Measurements from ENCODE around the gene BCLAF1. TPM values are rescaled to one million over a fixed set of nuclear protein-coding genes. Genes with fewer than 3 reads are reported as not detected.

Gene BCLAF1
- polyA plus RNA-seq, 1 donor (not counting 4 experiments of a cell fraction or from before 2014, with no cell fraction given), result 80.3 TPM

- H3K27me3 ChIP-seq (ENCODE audit: control insufficient read depth, extremely low read depth, insufficient read depth, low read length), result no peaks in the 10 kb centered on the region
- H3K36me3 ChIP-seq (ENCODE audit: control insufficient read depth in 2 of 2, extremely low read depth in 1 of 2, insufficient read depth in 2 of 2, low read length in 2 of 2), result no peaks in the 10 kb centered on the region
- H2AFZ ChIP-seq (ENCODE audit: control insufficient read depth, low read length), result peak overlapping the region; percentile 7
- no peak overlapping the region for H3K27ac ChIP-seq (ENCODE audit: control insufficient read depth, insufficient read depth, low read length)
- peak overlapping the region; percentile 62 for H3K4me2 ChIP-seq (ENCODE audit: control insufficient read depth, extremely low read depth, insufficient read depth, low read depth, low read length)
- H4K20me1 ChIP-seq (ENCODE audit: control insufficient read depth, extremely low read depth, insufficient read depth, low read length), result no peaks in the 10 kb centered on the region
- H3K79me2 ChIP-seq (ENCODE audit: control insufficient read depth, insufficient read depth, low read length), result no peaks in the 10 kb centered on the region
- H3K4me3 ChIP-seq (ENCODE audit: control insufficient read depth in 2 of 3, extremely low read depth in 1 of 3, insufficient read depth in 2 of 3, low read depth in 1 of 3, low read length in 3 of 3), result peak overlapping the region in 2 of 3 experiments; percentile 16 to 36
- FAIRE-seq, result no peak
- dilution Hi-C loops (cut with MboI; ENCODE audit: extremely low pct_ligation_motif_present, low sequenced_read_pairs), result no loop called here
- TF ChIP-seq EZH2 (IDR thresholded peaks at IDR 0.05; ENCODE audit: low read length), result no peak
- TF ChIP-seq CTCF (optimal IDR thresholded peaks at IDR 0.05 in 1 of 3, IDR thresholded peaks at IDR 0.05 in 1 of 3, conservative IDR thresholded peaks at IDR 0.05 in 1 of 3; ENCODE audit: extremely low read depth in 1 of 3, insufficient read depth in 2 of 3, low read length in 3 of 3), result no peak
- H3K9me3 ChIP-seq (ENCODE audit: control insufficient read depth, low read depth, low read length), result no peaks in the 10 kb centered on the region
- H3K9me1 ChIP-seq (ENCODE audit: control insufficient read depth, extremely low read depth, insufficient read depth, low read length), result no peaks in the 10 kb centered on the region
- no peak for DNase-seq (ENCODE audit: low read depth, low spot score)
- no peak overlapping the region for H3K9ac ChIP-seq (ENCODE audit: control insufficient read depth, extremely low read depth, insufficient read depth, low read length)
- H3K4me1 ChIP-seq (ENCODE audit: control insufficient read depth, extremely low read depth, insufficient read depth, low read length), result no peaks in the 10 kb centered on the region
Measured at GRCh38 chr6:136226674-136227377, 62.8 kb downstream of the BCLAF1 start.

GRCh38 chr6:136226027-136226673 is 63.5 kb downstream of the BCLAF1 start:
- Histone ChIP-seq H3K9ac (ENCODE audit: control insufficient read depth, extremely low read depth, insufficient read depth, low read length) (no peak overlapping the region), H3K9me3 (ENCODE audit: control insufficient read depth, low read depth, low read length) (no peaks in the 10 kb centered on the region), H2AFZ (ENCODE audit: control insufficient read depth, low read length) (peak overlapping the region; percentile 7), H3K79me2 (ENCODE audit: control insufficient read depth, insufficient read depth, low read length) (no peaks in the 10 kb centered on the region), H3K4me2 (ENCODE audit: control insufficient read depth, extremely low read depth, insufficient read depth, low read depth, low read length) (peak overlapping the region; percentile 62), H3K27ac (ENCODE audit: control insufficient read depth, insufficient read depth, low read length) (no peak overlapping the region), H3K9me1 (ENCODE audit: control insufficient read depth, extremely low read depth, insufficient read depth, low read length) (no peaks in the 10 kb centered on the region), H3K27me3 (ENCODE audit: control insufficient read depth, extremely low read depth, insufficient read depth, low read length) (no peaks in the 10 kb centered on the region), H3K4me1 (ENCODE audit: control insufficient read depth, extremely low read depth, insufficient read depth, low read length) (no peaks in the 10 kb centered on the region), H3K36me3 (ENCODE audit: control insufficient read depth in 2 of 2, extremely low read depth in 1 of 2, insufficient read depth in 2 of 2, low read length in 2 of 2) (no peaks in the 10 kb centered on the region), H4K20me1 (ENCODE audit: control insufficient read depth, extremely low read depth, insufficient read depth, low read length) (no peaks in the 10 kb centered on the region), H3K4me3 (ENCODE audit: control insufficient read depth in 2 of 3, extremely low read depth in 1 of 3, insufficient read depth in 2 of 3, low read depth in 1 of 3, low read length in 3 of 3) (peak overlapping the region in 2 of 3 experiments; percentile 16 to 36)
- TF ChIP-seq EZH2 (IDR thresholded peaks at IDR 0.05; ENCODE audit: low read length) (no peak), CTCF (optimal IDR thresholded peaks at IDR 0.05 in 1 of 3, IDR thresholded peaks at IDR 0.05 in 1 of 3, conservative IDR thresholded peaks at IDR 0.05 in 1 of 3; ENCODE audit: extremely low read depth in 1 of 3, insufficient read depth in 2 of 3, low read length in 3 of 3) (peak; percentile 83 to 99 (median 99))
- DNase-seq (ENCODE audit: low read depth, low spot score), result no peak
- dilution Hi-C loops (cut with MboI; ENCODE audit: extremely low pct_ligation_motif_present, low sequenced_read_pairs), result no loop called here
- FAIRE-seq, result no peak

All from keratinocyte (primary cell).